Measurements from ENCODE around the gene CXorf65. TPM values are rescaled to one million over a fixed set of nuclear protein-coding genes. Genes with fewer than 3 reads are reported as not detected.
A peak's percentile ranks its signal among the peaks of the same experiment; 100 is the strongest.

Gene CXorf65
- total and polyA plus RNA-seq, 3 experiments from 2014 or later = 4.9 to 11.0 (median 9.5) TPM

GRCh38 chrX:71140440-71140839 lies 33.9 kb upstream of the CXorf65 start:
- POLR2A ChIA-PET = no interaction called here

GRCh38 chrX:71131510-71131909 lies 25.0 kb upstream of the CXorf65 start:
- Histone ChIP-seq H3K4me3 (ENCODE audit: low read length) (no peak overlapping the region), H3K4me1 (ENCODE audit: insufficient read depth, low read length) (peaks cover 12% of the 10 kb centered on the region), H3K9me3 (ENCODE audit: low read length) (no peaks in the 10 kb centered on the region), H3K27ac (ENCODE audit: low read depth, low read length) (no peak overlapping the region), H3K36me3 (ENCODE audit: insufficient read depth, low read length) (peaks cover 29% of the 10 kb centered on the region), H3K27me3 (ENCODE audit: insufficient read depth, low read length, poor library complexity, severe bottlenecking) (no peaks in the 10 kb centered on the region)
- peaks cover 10 to 18% (median 16%) of the 10 kb centered on the region in 3 donors for H3K4me1 Mint-ChIP-seq
- no peak overlapping the region for H3K4me3 Mint-ChIP-seq
- ChIA-PET CTCF (interaction anchor here (0.6 to 3.9 kb wide), 4 partner anchors 13 to 45 kb away, joined by 3 to 58 read pairs (median 5); partner anchors contain the start of gene MED12), POLR2A (interaction anchor here (1.2 kb wide), 1 partner anchor 29 kb away, joined by 4 read pairs; no protein-coding TSS in a partner anchor)
- H3K27me3 Mint-ChIP-seq = peaks cover 0 to 14% of the 10 kb centered on the region in 2 donors
- H3K36me3 Mint-ChIP-seq = peaks cover 5 to 92% (median 9%) of the 10 kb centered on the region in 3 donors
- no peaks in the 10 kb centered on the region for H3K9me3 Mint-ChIP-seq
- no peak for DNase-seq
- no peak overlapping the region for H3K27ac Mint-ChIP-seq

More at GRCh38 chrX:71140440-71140839, 33.9 kb upstream of the CXorf65 start:
- CTCF ChIA-PET = interaction anchor here (1.1 kb wide), 1 partner anchor 12 kb away, joined by 3 read pairs; no protein-coding TSS in a partner anchor
- Mint-ChIP-seq H3K4me1 (peaks cover under 1 to 20% (median 4%) of the 10 kb centered on the region in 3 donors), H3K27me3 (peaks cover 0 to 19% of the 10 kb centered on the region in 2 donors), H3K4me3 (no peak overlapping the region), H3K36me3 (peaks cover 0 to 65% (median 6%) of the 10 kb centered on the region in 3 donors), H3K9me3 (no peaks in the 10 kb centered on the region), H3K27ac (peak overlapping the region in 3 of 8 donors; percentile 8 to 42 (median 31))
- no peaks in the 10 kb centered on the region for H3K9me3 ChIP-seq (ENCODE audit: low read length)
- H3K27ac ChIP-seq (ENCODE audit: low read depth, low read length) = no peak overlapping the region
- no peak for DNase-seq
- no peak overlapping the region for H3K4me3 ChIP-seq (ENCODE audit: low read length)
- H3K4me1 ChIP-seq (ENCODE audit: insufficient read depth, low read length) = peaks cover 2% of the 10 kb centered on the region
- H3K27me3 ChIP-seq (ENCODE audit: insufficient read depth, low read length, poor library complexity, severe bottlenecking) = no peaks in the 10 kb centered on the region
- peaks cover 20% of the 10 kb centered on the region for H3K36me3 ChIP-seq (ENCODE audit: insufficient read depth, low read length)

- H3K27me3 Mint-ChIP-seq = peaks cover 0 to 9% of the 10 kb centered on the region in 2 donors
- no peaks in the 10 kb centered on the region for H3K27me3 ChIP-seq (ENCODE audit: insufficient read depth, low read length, poor library complexity, severe bottlenecking)
- no peaks in the 10 kb centered on the region for H3K9me3 Mint-ChIP-seq
- H3K27ac Mint-ChIP-seq = peak overlapping the region; percentile 52 to 92 (median 86)
- H3K4me3 Mint-ChIP-seq = peak overlapping the region in 3 of 7 donors; percentile 1 to 44 (median 12)
- no peak overlapping the region for H3K27ac ChIP-seq (ENCODE audit: low read depth, low read length)
- H3K9me3 ChIP-seq (ENCODE audit: low read length) = no peaks in the 10 kb centered on the region
- POLR2A ChIA-PET = interaction anchor here (0.6 to 1.5 kb wide), 5 partner anchors 11 to 67 kb away, joined by 3 to 12 read pairs (median 3); partner anchors contain the start of genes IL2RG and MED12
- H3K4me3 ChIP-seq (ENCODE audit: low read length) = no peak overlapping the region
- H3K36me3 ChIP-seq (ENCODE audit: insufficient read depth, low read length) = peaks cover 35% of the 10 kb centered on the region
- peak; percentile 65 to 83 (median 71) for DNase-seq
- CTCF ChIA-PET = interaction anchor here (0.6 to 3.9 kb wide), 15 partner anchors 9 to 61 kb away, joined by 3 to 58 read pairs (median 4); partner anchors contain the start of genes FOXO4, IL2RG, MED12 and SNX12
- peaks cover 4 to 90% (median 5%) of the 10 kb centered on the region in 3 donors for H3K36me3 Mint-ChIP-seq
- H3K4me1 Mint-ChIP-seq = peaks cover 10 to 25% (median 18%) of the 10 kb centered on the region in 3 donors
- peaks cover 12% of the 10 kb centered on the region for H3K4me1 ChIP-seq (ENCODE audit: insufficient read depth, low read length)
These were observed 22.6 kb upstream of the CXorf65 start for GRCh38 chrX:71128915-71129765.

- Histone ChIP-seq H3K36me3 (ENCODE audit: insufficient read depth, low read length) (peaks cover 43% of the 10 kb centered on the region), H3K9me3 (ENCODE audit: low read length) (no peaks in the 10 kb centered on the region), H3K27me3 (ENCODE audit: insufficient read depth, low read length, poor library complexity, severe bottlenecking) (no peaks in the 10 kb centered on the region), H3K27ac (ENCODE audit: low read depth, low read length) (no peak overlapping the region), H3K4me3 (ENCODE audit: low read length) (no peak overlapping the region), H3K4me1 (ENCODE audit: insufficient read depth, low read length) (peaks cover 12% of the 10 kb centered on the region)
- Mint-ChIP-seq H3K4me1 (peaks cover 10 to 26% (median 18%) of the 10 kb centered on the region in 3 donors), H3K27me3 (peaks cover 0 to 9% of the 10 kb centered on the region in 2 donors), H3K9me3 (no peaks in the 10 kb centered on the region), H3K36me3 (peaks cover 4 to 95% (median 5%) of the 10 kb centered on the region in 3 donors), H3K4me3 (no peak overlapping the region), H3K27ac (peak overlapping the region in 6 of 8 donors; percentile 66 to 92 (median 86))
- POLR2A ChIA-PET = interaction anchor here (0.6 to 1.4 kb wide), 4 partner anchors 10 to 66 kb away, joined by 3 to 12 read pairs (median 4); partner anchors contain the start of gene MED12
- DNase-seq = no peak
- CTCF ChIA-PET = interaction anchor here (0.6 to 3.9 kb wide), 12 partner anchors 9 to 32 kb away, joined by 3 to 58 read pairs (median 4); partner anchors contain the start of genes IL2RG and MED12
These were observed 21.8 kb upstream of the CXorf65 start for GRCh38 chrX:71128166-71128833.

GRCh38 chrX:71118985-71119535 lies 12.5 kb upstream of the CXorf65 start:
- POLR2A ChIA-PET = interaction anchor here (1.0 to 2.7 kb wide), 11 partner anchors 9 to 63 kb away, joined by 3 to 13 read pairs (median 6); partner anchors contain the start of genes FOXO4 and SNX12

GRCh38 chrX:71118032-71118984 lies 11.8 kb upstream of the CXorf65 start, which contains the start of gene MED12:
Gene MED12 (plus strand): TSS chrX:71118596. CDS start chrX:71118755, 159 bp downstream.
- Histone ChIP-seq H3K27ac (ENCODE audit: low read depth, low read length) (peak within 1 kb of the TSS; percentile 61), H3K27me3 (ENCODE audit: insufficient read depth, low read length, poor library complexity, severe bottlenecking) (no peaks in the 10 kb centered on the region), H3K36me3 (ENCODE audit: insufficient read depth, low read length) (peaks cover 21% of the 10 kb centered on the region), H3K4me3 (ENCODE audit: low read length) (peak within 1 kb of the TSS; percentile 73), H3K9me3 (ENCODE audit: low read length) (no peaks in the 10 kb centered on the region), H3K4me1 (ENCODE audit: insufficient read depth, low read length) (peaks cover 23% of the 10 kb centered on the region)
- H3K27me3 Mint-ChIP-seq = peaks cover 0 to 2% of the 10 kb centered on the region in 2 donors
- peak; percentile 74 to 86 (median 78) for DNase-seq
- H3K4me3 Mint-ChIP-seq = peak within 1 kb of the TSS; percentile 87 to 95 (median 88)
- CTCF ChIA-PET = interaction anchor here (0.7 to 3.7 kb wide), 9 partner anchors 10 to 99 kb away, joined by 3 to 22 read pairs (median 5); no protein-coding TSS in a partner anchor
- H3K27ac Mint-ChIP-seq = peak within 1 kb of the TSS; percentile 91 to 98 (median 94)
- peaks cover 21 to 50% (median 34%) of the 10 kb centered on the region in 3 donors for H3K4me1 Mint-ChIP-seq
- POLR2A ChIA-PET = interaction anchor here (1.0 to 2.7 kb wide), 11 partner anchors 8 to 64 kb away, joined by 3 to 13 read pairs (median 6); partner anchors contain the start of genes FOXO4 and SNX12
- no peaks in the 10 kb centered on the region for H3K9me3 Mint-ChIP-seq
- peaks cover 0 to 35% (median 0%) of the 10 kb centered on the region in 3 donors for H3K36me3 Mint-ChIP-seq

More at GRCh38 chrX:71118985-71119535, 12.5 kb upstream of the CXorf65 start:
- peak overlapping the region; percentile 61 for H3K27ac ChIP-seq (ENCODE audit: low read depth, low read length)
- H3K36me3 Mint-ChIP-seq = peaks cover 0 to 43% (median 0%) of the 10 kb centered on the region in 3 donors
- no peaks in the 10 kb centered on the region for H3K27me3 ChIP-seq (ENCODE audit: insufficient read depth, low read length, poor library complexity, severe bottlenecking)
- CTCF ChIA-PET = interaction anchor here (0.7 to 3.7 kb wide), 9 partner anchors 9 to 100 kb away, joined by 3 to 22 read pairs (median 5); no protein-coding TSS in a partner anchor
- H3K4me1 Mint-ChIP-seq = peaks cover 17 to 48% (median 30%) of the 10 kb centered on the region in 3 donors
- H3K9me3 Mint-ChIP-seq = no peaks in the 10 kb centered on the region
- H3K9me3 ChIP-seq (ENCODE audit: low read length) = no peaks in the 10 kb centered on the region
- peak overlapping the region; percentile 55 for H3K4me3 ChIP-seq (ENCODE audit: low read length)
- no peaks in the 10 kb centered on the region for H3K27me3 Mint-ChIP-seq
- peaks cover 28% of the 10 kb centered on the region for H3K36me3 ChIP-seq (ENCODE audit: insufficient read depth, low read length)
- H3K4me3 Mint-ChIP-seq = peak overlapping the region; percentile 87 to 95 (median 88)
- no peak for DNase-seq
- peaks cover 18% of the 10 kb centered on the region for H3K4me1 ChIP-seq (ENCODE audit: insufficient read depth, low read length)
- H3K27ac Mint-ChIP-seq = peak overlapping the region; percentile 77 to 98 (median 94)

Measured in CD8-positive, alpha-beta memory T cell (primary cell).